C4-2B (cell line): ENCODE results near the gene STX8.

Experiments used
- H3K27ac ChIP-seq: fragments of 450-650 bp; 2 replicates; pipeline ENCODE4 v1.5.1; 2017
- ZFX ChIP-seq: fragments of 450-650 bp; IDR thresholded peaks from 2 replicates; pipeline ENCODE4 v1.6.1; 2017
- TF ChIP-seq, protein P1 (sequence below): fragments of 450-650 bp; conservative IDR thresholded peaks from 2 replicates; pipeline ENCODE4 v1.5.1; 2017; ENCODE audit warnings: mild to moderate bottlenecking

The STX8 gene

DNA sequence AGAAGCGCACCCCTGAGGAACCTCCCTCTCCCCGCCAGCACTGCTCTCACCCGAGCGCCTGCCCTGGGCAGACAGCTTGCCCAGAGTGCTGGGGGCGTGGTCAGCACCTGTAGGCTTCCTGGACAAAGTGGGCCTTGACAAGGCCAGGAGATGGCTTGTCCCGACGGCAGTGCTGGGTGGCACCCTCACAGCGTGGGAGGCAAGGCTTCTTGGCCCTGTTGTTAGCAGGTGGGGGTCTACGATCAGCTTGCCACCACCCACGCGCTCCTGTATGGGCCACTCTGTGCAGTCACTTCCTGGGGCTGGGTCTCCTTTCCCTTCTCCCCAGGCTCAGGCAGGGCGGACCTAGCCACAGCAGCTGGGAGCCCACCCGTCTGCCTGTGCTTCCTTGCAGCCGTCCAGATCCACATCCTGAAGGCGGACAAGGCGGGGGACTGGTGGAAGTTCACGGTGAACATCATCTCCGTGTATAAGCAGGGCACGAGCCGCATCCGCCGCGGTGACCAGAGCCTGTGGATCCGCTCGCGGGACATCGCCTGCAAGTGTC lies 336.3 kb downstream of the STX8 start:
- TF ChIP-seq, protein P1, sequence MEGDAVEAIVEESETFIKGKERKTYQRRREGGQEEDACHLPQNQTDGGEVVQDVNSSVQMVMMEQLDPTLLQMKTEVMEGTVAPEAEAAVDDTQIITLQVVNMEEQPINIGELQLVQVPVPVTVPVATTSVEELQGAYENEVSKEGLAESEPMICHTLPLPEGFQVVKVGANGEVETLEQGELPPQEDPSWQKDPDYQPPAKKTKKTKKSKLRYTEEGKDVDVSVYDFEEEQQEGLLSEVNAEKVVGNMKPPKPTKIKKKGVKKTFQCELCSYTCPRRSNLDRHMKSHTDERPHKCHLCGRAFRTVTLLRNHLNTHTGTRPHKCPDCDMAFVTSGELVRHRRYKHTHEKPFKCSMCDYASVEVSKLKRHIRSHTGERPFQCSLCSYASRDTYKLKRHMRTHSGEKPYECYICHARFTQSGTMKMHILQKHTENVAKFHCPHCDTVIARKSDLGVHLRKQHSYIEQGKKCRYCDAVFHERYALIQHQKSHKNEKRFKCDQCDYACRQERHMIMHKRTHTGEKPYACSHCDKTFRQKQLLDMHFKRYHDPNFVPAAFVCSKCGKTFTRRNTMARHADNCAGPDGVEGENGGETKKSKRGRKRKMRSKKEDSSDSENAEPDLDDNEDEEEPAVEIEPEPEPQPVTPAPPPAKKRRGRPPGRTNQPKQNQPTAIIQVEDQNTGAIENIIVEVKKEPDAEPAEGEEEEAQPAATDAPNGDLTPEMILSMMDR, result no peak
- TF ChIP-seq ZFX, result no peak
- no peak overlapping the region for H3K27ac ChIP-seq

DNA sequence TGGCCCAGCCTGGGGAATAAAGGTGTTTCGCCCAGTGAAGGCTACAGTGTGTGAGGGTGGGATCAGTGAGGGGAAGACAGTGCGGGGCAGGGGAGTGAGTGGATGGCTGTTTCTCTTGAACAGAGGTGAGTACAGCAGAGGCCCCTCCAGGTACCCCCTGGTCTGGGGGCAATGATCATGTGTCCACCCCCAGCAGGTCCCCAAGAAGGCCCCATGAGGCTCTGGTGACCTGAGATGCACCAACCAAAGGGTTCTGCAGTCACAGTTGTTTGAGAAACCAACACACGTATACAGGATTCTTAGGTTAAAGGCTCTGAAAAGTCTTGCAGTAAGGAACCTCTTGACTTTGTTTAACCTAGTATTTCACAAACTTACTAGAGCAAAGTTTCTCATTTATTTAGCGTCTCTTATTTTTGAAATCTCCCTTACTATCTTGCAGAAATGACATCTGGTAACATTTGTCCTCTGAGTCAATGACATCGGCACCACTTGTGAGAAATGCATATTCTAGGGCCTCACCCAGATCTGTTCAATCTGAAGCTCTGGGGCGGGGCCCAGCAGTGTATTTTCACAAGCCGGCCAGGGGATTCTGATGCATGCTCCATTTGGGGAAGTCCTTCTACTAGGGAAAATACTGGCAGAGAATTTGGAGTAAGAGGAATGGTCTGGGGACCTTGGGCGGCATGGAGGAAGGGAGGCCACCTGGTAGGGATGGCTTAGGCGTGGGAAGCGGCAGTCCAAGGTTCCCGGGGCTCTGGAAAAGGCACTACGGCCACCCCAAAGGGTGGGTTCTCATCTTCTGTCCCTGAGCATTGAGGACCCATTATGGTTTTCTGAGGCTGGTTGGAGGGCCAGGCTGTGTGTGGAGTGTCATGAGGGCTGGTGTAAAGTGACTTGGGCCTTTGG lies 337.0 kb downstream of the STX8 start:
- TF ChIP-seq, protein P1, result no peak
- H3K27ac ChIP-seq, result no peak overlapping the region

DNA sequence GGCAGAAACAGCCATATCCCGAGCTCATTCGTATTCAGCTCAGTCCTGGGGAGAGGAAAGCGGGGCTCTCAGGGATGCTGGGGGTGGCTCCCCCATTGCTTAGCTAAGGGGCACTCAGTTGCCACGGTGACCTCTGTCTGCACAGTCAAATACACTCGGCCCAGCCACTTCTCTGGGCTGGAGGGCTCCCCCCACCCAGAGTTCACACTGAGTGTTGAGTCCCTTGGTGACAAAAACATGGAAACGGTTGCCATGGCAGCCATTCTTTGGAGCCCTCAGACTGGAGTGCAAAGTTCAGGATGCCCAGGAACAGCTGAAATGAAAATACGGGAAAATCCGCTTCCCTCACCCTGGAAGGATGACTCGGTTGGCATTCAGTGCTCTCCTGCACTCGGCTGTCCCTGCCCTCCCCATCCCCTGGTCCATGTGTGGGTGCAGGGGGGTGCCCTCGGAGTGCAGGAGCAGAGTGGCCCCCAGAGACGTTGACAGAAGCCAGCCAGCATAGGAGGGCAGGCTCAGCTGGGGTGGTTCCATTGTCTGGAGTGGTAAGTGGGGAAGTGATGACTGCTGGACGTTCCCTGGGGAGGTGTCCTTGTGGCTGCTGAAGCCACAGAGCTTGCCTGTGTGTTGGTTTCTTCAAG lies 337.8 kb downstream of the STX8 start:
- H3K27ac ChIP-seq, result no peak overlapping the region
- TF ChIP-seq, protein P1, result no peak
- no peak for TF ChIP-seq ZFX

DNA sequence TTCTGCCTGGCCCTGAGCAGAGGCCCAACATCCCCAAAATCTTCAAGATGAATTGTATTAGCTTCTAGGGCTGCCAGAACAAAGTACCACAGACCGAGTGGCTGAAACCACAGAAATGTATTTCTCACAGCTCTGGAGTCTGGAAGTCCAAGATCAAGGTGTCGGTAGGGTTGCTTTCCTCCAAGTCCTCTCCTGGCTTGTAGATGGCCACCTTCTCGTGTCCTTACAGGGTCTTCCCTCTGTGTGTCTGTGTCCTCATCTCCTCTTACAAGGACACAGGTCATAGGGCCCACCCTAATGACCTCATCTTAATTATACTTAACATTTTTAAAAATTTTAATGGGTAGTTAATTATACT lies 338.6 kb downstream of the STX8 start:
- no peak overlapping the region for H3K27ac ChIP-seq
- TF ChIP-seq, protein P1, result no peak
- no peak for TF ChIP-seq ZFX

DNA sequence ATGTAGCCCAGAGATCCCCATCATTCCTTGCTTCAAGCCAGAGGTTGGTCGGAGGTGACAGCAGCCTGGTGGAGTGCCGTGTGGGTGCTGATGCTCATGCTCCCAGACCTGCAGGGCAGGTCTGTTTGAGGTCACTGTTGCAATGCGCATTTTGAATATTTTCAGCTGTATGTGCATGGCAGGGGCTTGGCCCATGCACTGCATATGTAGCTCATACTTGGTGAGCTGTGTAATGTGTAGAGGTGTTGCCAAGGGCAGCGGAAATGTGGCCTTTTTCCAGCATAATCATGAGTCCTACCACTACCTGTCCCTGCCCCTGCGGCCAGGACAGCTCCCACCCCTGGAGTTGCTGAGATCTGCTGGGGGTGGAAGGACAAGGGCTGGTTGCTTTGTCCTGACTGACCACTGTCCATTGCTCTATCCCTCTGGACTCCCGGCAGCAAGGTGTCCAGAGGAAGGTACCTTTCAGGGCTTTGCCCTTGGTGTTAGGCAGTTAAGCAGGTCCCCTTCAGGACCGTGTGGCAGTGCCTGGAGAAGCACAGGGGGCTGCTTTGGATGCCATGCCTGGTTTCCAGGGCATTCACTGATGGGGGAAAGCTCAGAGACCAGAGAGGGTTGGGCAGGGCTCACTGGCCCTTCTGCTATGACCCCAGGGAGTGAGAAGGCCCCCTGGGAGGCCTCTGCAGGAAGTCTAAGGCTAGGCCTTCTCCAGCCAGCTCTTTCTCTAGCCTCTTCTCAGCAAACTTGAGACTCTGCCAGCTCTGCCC lies 339.2 kb downstream of the STX8 start:
- TF ChIP-seq ZFX, result no peak
- TF ChIP-seq, protein P1, result no peak
- no peak overlapping the region for H3K27ac ChIP-seq

DNA sequence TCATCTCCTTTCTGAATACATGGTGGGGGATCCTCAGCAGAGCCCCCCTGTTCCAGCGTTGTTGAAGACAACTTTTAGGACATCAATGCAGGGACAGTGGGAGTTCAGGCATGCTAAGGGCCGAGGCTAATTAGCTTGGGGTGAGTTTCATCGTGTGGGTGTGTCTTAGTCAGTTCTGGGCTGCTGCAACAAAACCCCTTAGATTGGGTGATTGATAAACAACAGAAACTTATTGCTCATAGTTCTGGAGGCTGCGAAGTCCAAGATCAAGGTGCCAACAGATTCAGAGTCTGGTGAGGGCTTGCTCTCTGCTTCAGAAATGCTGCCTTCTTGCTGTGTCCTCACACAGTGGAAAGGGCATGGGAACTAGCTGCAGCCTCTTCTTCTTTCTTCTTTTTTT lies 340.3 kb downstream of the STX8 start:
- H3K27ac ChIP-seq, result no peak overlapping the region
- TF ChIP-seq, protein P1, result no peak
- no peak for TF ChIP-seq ZFX
